ENCODE measurements around the gene METTL6.
A peak's percentile ranks its signal among the peaks of the same experiment; 100 is the strongest.
"Not testable (repeated sequence)": the region's sequence is repeated elsewhere in the genome, so short reads cannot be mapped to it uniquely, and the experiment has no call there.

METTL6 gene

DNA sequence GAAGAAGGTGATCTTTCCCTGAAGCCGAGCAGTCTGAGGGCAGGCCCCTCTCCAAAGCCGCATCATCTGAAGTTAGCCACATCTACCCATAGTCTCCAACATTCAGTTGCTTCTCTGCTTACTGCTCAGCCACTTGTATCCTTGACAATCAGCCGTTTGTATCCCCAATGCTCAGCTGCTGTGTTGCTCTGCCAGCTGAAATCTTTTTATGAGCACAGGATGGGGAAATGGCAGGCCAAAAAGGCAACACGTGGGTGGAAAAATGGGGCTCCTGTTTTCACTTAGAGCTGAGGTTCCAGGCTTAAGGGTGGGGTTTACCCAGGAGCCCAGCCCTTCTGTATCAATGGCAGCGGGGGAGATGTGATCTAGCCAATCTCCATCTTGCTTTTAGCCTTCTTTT is 36.3 kb downstream of the METTL6 start:
- TF ChIP-seq, protein P1, sequence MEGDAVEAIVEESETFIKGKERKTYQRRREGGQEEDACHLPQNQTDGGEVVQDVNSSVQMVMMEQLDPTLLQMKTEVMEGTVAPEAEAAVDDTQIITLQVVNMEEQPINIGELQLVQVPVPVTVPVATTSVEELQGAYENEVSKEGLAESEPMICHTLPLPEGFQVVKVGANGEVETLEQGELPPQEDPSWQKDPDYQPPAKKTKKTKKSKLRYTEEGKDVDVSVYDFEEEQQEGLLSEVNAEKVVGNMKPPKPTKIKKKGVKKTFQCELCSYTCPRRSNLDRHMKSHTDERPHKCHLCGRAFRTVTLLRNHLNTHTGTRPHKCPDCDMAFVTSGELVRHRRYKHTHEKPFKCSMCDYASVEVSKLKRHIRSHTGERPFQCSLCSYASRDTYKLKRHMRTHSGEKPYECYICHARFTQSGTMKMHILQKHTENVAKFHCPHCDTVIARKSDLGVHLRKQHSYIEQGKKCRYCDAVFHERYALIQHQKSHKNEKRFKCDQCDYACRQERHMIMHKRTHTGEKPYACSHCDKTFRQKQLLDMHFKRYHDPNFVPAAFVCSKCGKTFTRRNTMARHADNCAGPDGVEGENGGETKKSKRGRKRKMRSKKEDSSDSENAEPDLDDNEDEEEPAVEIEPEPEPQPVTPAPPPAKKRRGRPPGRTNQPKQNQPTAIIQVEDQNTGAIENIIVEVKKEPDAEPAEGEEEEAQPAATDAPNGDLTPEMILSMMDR (IDR thresholded peaks at IDR 0.05; ENCODE audit: insufficient read depth, low read depth, low read length, missing control alignments), result no peak
- H3K4me3 ChIP-seq (ENCODE audit: low read length), result no peak overlapping the region

DNA sequence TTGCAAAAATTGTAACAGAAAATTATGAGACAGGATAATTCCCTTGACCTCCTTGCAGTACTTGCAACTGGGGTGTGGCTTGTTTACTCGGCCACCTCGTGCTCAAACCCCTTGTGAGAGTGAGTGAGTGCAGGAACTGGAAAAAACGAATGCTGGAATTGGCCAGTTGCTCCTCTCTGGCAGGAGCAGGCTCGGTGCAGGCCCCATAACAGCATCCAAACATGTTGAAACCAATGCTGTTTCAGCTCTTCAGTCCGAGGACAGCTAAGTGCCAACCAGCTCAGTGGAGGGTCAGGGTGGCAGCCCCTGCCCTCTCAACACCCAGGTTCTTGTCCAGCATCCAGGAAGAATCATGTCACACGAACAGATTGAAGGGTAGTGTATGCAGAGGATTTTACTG is 36.9 kb downstream of the METTL6 start:
- DNase-seq (ENCODE audit: low read depth), result no peak
- TF ChIP-seq, protein P1 (IDR thresholded peaks at IDR 0.05; ENCODE audit: insufficient read depth, low read depth, low read length, missing control alignments), result no peak
- H3K4me3 ChIP-seq (ENCODE audit: low read length), result no peak overlapping the region

More for the DNA sequence above, 36.3 kb downstream of the METTL6 start:
- no peak for DNase-seq (ENCODE audit: low read depth)

DNA sequence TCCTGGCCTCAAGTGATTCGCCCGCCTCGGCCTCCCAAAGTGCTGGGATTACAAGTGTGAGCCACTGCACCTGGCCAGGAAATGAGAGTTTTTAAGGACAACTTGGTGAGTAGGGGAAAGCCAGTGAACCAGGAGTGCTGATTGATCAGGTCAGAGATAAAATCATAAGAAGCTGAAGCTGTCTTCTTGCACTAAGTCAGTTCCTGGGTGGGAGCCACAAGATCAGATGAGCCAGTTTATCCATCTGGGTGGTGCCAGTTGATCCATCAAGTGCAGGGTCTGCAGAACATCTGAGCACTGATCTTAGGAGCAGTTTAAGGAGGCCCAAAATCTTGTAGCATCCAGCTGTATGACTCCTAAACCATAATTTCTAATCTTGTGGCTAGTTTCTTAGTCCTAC is 39.0 kb downstream of the METTL6 start:
- DNase-seq (ENCODE audit: low read depth); H3K4me3 ChIP-seq (ENCODE audit: low read length): not testable (repeated sequence)

DNA sequence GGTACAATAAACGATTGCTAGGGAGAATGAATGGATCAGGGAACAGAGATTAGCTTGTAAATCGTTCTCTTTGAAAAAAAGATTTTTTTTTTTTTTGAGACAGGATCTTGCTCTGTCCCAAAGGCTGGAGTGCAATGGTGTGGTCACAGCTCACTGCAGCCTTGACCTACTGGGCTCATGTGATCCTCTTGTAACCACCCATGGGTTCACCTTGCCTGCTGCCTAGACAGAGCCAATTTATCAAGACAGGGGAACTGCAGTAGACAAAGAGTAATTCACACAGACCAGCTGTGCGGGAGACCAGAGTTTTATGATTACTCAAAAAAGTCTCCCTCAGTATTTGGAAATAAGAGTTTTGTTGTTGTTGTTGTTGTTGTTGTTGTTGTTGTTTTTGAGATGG is 39.6 kb downstream of the METTL6 start:
- TF ChIP-seq, protein P1 (IDR thresholded peaks at IDR 0.05; ENCODE audit: insufficient read depth, low read depth, low read length, missing control alignments), result no peak
- H3K4me3 ChIP-seq (ENCODE audit: low read length), result no peak overlapping the region
- no peak for DNase-seq (ENCODE audit: low read depth)

DNA sequence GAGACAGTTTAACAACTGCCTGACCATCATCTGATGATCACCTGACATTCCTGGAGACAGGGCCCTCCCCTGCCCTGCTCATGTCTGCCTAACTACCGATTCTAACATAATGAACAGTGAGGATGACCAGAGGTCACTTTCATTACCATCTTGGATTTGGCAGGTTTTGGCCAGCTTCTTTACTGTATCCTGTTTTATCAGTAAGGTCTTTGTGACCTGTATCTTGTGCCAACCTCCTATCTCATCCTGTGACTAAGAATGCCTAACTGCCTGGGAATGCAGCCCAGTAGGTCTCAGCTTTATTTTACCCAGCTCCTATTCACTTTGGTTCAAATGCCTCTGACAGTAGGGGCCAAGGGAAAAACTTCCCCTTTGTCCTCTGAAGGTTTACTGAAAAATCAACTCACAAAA is 40.2 kb downstream of the METTL6 start:
- TF ChIP-seq, protein P1 (IDR thresholded peaks at IDR 0.05; ENCODE audit: insufficient read depth, low read depth, low read length, missing control alignments), result no peak
- DNase-seq (ENCODE audit: low read depth), result peak; percentile 70
- no peak overlapping the region for H3K4me3 ChIP-seq (ENCODE audit: low read length)

DNA sequence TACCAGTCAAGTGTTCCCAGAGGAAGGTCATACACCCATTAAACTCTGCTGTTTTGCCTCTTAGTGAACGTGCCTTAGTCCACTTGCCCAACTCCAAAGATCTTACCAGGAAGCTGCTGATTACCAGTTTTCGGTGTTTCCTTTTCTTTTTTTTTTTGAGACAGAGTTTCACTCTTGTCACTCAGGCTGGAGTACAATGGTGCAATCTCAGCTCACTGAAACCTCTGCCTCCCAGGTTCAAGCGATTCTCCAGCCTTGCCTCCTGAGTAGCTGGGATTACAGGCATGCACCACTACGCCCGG is 40.7 kb downstream of the METTL6 start:
- H3K4me3 ChIP-seq (ENCODE audit: low read length); DNase-seq (ENCODE audit: low read depth): not testable (repeated sequence)

DNA sequence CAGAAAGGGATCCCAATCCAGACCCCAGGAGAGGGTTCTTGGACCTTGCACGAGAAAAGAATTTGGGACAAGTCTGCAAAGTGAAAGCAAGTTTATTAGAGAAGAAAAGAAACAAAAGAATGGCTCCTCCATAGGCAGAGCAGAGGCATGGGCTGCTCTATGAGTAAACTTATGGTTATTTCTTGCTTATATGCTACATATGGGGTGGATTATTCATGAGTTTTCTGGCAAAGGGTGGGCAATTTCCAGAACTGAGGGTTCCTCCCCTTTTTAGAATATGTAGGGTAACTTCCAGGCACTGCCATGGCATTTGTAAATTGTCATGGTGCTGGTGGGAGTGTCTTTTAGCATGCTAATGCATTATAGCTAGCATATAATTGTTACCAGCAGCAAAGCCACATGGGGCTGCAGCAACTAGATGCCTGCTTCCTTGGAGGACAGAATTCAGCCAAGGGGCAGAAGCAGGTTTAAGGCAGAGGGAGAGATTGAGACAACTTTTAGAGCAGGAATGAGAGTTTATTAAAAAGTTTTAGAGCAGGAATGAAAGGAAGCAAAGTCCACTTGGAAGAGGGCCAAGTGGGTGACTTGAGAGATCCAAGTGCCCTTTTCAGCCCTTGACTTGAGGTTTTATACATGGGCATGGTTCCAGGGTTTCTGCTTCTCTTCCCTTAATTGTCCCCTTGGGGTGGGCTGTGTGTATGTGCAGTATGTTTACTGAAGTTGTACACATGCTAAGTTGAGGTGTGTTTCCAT is 41.3 kb downstream of the METTL6 start:
- H3K4me3 ChIP-seq (ENCODE audit: low read length), result no peak overlapping the region
- TF ChIP-seq, protein P1 (IDR thresholded peaks at IDR 0.05; ENCODE audit: insufficient read depth, low read depth, low read length, missing control alignments), result no peak
- no peak for DNase-seq (ENCODE audit: low read depth)

DNA sequence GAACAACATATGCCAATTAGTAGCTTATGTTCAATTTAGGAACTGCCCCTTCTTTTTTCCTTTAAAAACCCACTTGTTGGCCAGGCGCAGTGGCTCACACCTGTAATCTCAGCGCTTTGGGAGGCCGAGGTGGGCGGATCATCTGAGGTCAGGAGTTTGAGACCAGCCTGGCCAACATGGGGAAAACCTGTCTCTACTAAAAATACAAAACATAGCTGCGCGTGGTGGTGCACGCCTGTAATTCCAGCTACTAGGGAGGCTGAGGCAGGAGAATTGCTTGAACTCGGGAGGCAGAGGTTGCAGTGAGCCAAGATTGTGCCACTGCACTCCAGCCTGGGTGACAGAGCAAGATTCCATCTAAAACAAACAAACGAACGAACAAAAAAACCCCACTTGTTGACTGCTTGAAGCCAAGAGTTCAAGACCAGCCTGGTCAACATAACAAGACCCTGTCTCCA is 42.1 kb downstream of the METTL6 start:
- not testable (repeated sequence) for DNase-seq (ENCODE audit: low read depth); H3K4me3 ChIP-seq (ENCODE audit: low read length)

All from epithelial cell of esophagus (primary cell).